ENCODE data around the gene ABCC1.
"Not testable (repeated sequence)": the region's sequence is repeated elsewhere in the genome, so short reads cannot be mapped to it uniquely, and the experiment has no call there.

Gene ABCC1

DNA sequence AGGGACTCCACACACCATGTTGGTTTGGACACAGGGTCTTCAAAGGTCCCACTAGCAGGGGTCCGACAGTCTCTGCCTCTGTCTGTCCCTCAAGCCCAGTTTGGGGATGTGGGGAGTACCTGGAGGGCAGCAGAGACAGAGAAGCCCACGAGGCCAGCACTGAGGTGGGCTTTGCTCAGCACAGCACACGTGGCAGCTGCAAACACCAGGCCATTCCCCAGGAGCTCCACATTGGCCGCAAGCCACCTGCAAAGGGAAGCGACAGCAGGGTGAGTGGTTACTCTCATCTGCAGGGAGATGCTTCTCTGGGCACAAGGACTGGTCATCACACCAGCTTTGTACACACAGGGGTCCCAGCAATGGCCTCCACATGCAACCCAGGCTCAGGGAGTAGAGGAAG, 211.9 kb downstream of the ABCC1 start:
- Histone ChIP-seq H3K27me3 (ENCODE audit: low read depth, low read length) (no peaks in the 10 kb centered on the region), H4K20me1 (ENCODE audit: insufficient read depth, low read length) (no peaks in the 10 kb centered on the region), H3K79me2 (ENCODE audit: low read length) (no peaks in the 10 kb centered on the region), H3K4me3 (ENCODE audit: low read length) (no peak overlapping the region), H3K36me3 (replicated peaks; ENCODE audit: low read depth, low read length) (no peaks in the 10 kb centered on the region), H3K9ac (ENCODE audit: low read length) (no peak overlapping the region), H3K27ac (ENCODE audit: low read length) (no peak overlapping the region), H3K9me3 (ENCODE audit: insufficient read depth, low read length) (no peaks in the 10 kb centered on the region), H3K4me2 (ENCODE audit: low read length) (no peak overlapping the region), H3K4me1 (ENCODE audit: low read length) (no peaks in the 10 kb centered on the region), H2AFZ (ENCODE audit: low read depth, low read length) (no peak overlapping the region)
- TF ChIP-seq EZH2phosphoT487 (IDR thresholded peaks at IDR 0.05; ENCODE audit: low read depth): no peak
- TF ChIP-seq, protein P1, sequence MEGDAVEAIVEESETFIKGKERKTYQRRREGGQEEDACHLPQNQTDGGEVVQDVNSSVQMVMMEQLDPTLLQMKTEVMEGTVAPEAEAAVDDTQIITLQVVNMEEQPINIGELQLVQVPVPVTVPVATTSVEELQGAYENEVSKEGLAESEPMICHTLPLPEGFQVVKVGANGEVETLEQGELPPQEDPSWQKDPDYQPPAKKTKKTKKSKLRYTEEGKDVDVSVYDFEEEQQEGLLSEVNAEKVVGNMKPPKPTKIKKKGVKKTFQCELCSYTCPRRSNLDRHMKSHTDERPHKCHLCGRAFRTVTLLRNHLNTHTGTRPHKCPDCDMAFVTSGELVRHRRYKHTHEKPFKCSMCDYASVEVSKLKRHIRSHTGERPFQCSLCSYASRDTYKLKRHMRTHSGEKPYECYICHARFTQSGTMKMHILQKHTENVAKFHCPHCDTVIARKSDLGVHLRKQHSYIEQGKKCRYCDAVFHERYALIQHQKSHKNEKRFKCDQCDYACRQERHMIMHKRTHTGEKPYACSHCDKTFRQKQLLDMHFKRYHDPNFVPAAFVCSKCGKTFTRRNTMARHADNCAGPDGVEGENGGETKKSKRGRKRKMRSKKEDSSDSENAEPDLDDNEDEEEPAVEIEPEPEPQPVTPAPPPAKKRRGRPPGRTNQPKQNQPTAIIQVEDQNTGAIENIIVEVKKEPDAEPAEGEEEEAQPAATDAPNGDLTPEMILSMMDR (IDR thresholded peaks at IDR 0.05; ENCODE audit: low read depth, low read length): no peak

DNA sequence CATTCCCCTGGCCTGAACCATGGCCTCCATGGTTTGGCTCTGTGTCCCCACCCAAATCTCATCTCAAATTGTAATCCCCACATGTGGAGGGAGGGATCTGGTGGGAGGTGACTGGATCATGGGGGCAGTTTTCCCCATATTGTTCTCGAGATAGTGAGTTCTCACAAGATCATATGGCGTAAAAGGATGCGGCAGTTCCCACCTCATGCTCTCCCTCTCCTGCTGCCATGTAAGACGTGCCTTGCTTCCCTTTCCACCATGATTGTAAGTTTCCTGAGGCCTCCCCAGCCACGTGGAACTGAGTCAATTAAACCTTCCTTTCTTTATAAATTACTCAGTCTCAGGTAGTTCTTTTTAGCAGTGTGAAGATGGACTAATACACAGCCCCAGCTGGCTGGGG, 212.4 kb downstream of the ABCC1 start:
- H3K79me2 ChIP-seq (ENCODE audit: low read length); H3K36me3 ChIP-seq (replicated peaks; ENCODE audit: low read depth, low read length); H3K9ac ChIP-seq (ENCODE audit: low read length); H3K4me1 ChIP-seq (ENCODE audit: low read length); H3K4me2 ChIP-seq (ENCODE audit: low read length); H3K27ac ChIP-seq (ENCODE audit: low read length); H4K20me1 ChIP-seq (ENCODE audit: insufficient read depth, low read length); H2AFZ ChIP-seq (ENCODE audit: low read depth, low read length); H3K9me3 ChIP-seq (ENCODE audit: insufficient read depth, low read length); H3K4me3 ChIP-seq (ENCODE audit: low read length); H3K27me3 ChIP-seq (ENCODE audit: low read depth, low read length): not testable (repeated sequence)

DNA sequence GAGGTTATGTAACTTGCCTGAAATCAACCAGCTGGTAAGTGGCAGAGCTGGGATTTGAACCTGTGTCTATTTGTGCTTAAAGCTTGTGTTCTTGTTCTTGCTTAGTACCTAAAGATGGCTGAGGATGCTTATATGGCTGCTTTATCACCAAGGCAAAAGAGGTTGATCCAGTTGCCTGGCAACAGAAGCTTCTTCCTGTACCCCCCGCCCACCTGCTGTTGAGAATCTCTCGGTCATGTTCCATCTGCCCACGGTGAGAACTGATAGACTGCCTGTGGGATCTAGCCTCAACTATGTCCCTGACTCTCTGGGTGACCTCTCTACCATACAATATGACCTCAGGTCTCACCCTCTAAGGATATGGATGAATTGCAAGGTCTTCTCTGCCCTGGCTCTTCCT, 213.2 kb downstream of the ABCC1 start:
- no peak overlapping the region for H3K9ac ChIP-seq (ENCODE audit: low read length)
- H3K4me3 ChIP-seq (ENCODE audit: low read length): no peak overlapping the region
- H3K27ac ChIP-seq (ENCODE audit: low read length): no peak overlapping the region
- no peak for TF ChIP-seq EZH2phosphoT487 (IDR thresholded peaks at IDR 0.05; ENCODE audit: low read depth)
- TF ChIP-seq, protein P1 (IDR thresholded peaks at IDR 0.05; ENCODE audit: low read depth, low read length): no peak
- no peaks in the 10 kb centered on the region for H3K9me3 ChIP-seq (ENCODE audit: insufficient read depth, low read length)
- H4K20me1 ChIP-seq (ENCODE audit: insufficient read depth, low read length): no peaks in the 10 kb centered on the region
- no peak overlapping the region for H2AFZ ChIP-seq (ENCODE audit: low read depth, low read length)
- no peaks in the 10 kb centered on the region for H3K79me2 ChIP-seq (ENCODE audit: low read length)
- H3K4me2 ChIP-seq (ENCODE audit: low read length): no peak overlapping the region
- H3K4me1 ChIP-seq (ENCODE audit: low read length): no peaks in the 10 kb centered on the region
- no peaks in the 10 kb centered on the region for H3K27me3 ChIP-seq (ENCODE audit: low read depth, low read length)
- no peaks in the 10 kb centered on the region for H3K36me3 ChIP-seq (replicated peaks; ENCODE audit: low read depth, low read length)

DNA sequence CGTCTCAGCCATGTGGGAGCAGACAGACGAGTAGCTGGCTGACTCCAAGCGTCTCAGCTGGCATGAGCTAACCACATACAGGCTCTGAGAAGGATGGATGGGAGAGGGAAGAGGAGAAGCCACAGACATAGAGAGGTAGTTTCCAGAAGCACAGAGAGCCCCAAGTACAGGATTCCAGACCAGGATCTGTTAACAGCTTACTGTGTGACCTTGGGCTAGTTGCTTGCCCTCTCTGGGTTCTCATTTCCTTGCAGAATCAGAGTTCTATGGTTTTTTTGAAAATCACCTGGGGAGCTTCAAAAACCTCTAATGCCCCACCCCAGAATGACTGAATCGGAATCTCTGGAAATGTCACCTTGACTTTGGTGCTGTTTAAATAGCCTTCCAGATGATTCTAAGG, 213.7 kb downstream of the ABCC1 start:
- Histone ChIP-seq H3K4me2 (ENCODE audit: low read length) (no peak overlapping the region), H2AFZ (ENCODE audit: low read depth, low read length) (no peak overlapping the region), H3K27ac (ENCODE audit: low read length) (no peak overlapping the region), H3K27me3 (ENCODE audit: low read depth, low read length) (no peaks in the 10 kb centered on the region), H3K79me2 (ENCODE audit: low read length) (no peaks in the 10 kb centered on the region), H3K4me3 (ENCODE audit: low read length) (no peak overlapping the region), H3K36me3 (replicated peaks; ENCODE audit: low read depth, low read length) (no peaks in the 10 kb centered on the region), H3K4me1 (ENCODE audit: low read length) (no peaks in the 10 kb centered on the region), H3K9ac (ENCODE audit: low read length) (no peak overlapping the region), H3K9me3 (ENCODE audit: insufficient read depth, low read length) (no peaks in the 10 kb centered on the region), H4K20me1 (ENCODE audit: insufficient read depth, low read length) (no peaks in the 10 kb centered on the region)
- TF ChIP-seq, protein P1 (IDR thresholded peaks at IDR 0.05; ENCODE audit: low read depth, low read length): no peak
- no peak for TF ChIP-seq EZH2phosphoT487 (IDR thresholded peaks at IDR 0.05; ENCODE audit: low read depth)

DNA sequence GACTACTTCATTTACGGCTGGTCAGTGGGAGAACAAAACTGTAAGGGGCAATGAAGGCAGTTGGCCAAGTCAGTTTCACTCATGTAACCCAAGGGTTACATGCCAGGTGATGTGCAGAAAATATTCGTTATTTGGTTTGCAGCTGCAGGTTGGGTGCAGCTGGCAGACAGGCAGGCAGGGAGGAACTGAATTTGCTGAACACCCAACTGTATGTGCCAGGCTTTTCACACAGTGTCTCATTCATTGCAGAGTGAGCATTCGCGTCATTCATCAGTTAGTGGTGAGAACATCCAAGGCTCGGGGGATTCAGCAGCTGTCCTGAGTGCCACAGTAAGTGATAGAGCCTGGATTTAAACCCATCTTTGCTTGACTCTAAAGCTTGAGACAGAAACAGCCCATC, 214.2 kb downstream of the ABCC1 start:
- H3K36me3 ChIP-seq (replicated peaks; ENCODE audit: low read depth, low read length): no peaks in the 10 kb centered on the region
- no peak overlapping the region for H2AFZ ChIP-seq (ENCODE audit: low read depth, low read length)

More for the DNA sequence above, 214.2 kb downstream of the ABCC1 start:
- H3K4me2 ChIP-seq (ENCODE audit: low read length): no peak overlapping the region
- no peak overlapping the region for H3K27ac ChIP-seq (ENCODE audit: low read length)
- TF ChIP-seq EZH2phosphoT487 (IDR thresholded peaks at IDR 0.05; ENCODE audit: low read depth): no peak
- TF ChIP-seq, protein P1 (IDR thresholded peaks at IDR 0.05; ENCODE audit: low read depth, low read length): no peak
- H3K9ac ChIP-seq (ENCODE audit: low read length): no peak overlapping the region
- H3K9me3 ChIP-seq (ENCODE audit: insufficient read depth, low read length): no peaks in the 10 kb centered on the region
- no peaks in the 10 kb centered on the region for H4K20me1 ChIP-seq (ENCODE audit: insufficient read depth, low read length)
- H3K79me2 ChIP-seq (ENCODE audit: low read length): no peaks in the 10 kb centered on the region
- no peak overlapping the region for H3K4me3 ChIP-seq (ENCODE audit: low read length)
- no peaks in the 10 kb centered on the region for H3K4me1 ChIP-seq (ENCODE audit: low read length)
- no peaks in the 10 kb centered on the region for H3K27me3 ChIP-seq (ENCODE audit: low read depth, low read length)
